Endothelial cell of umbilical vein (primary cell): ENCODE data around the gene PTGR3. TPM values are rescaled to one million over a fixed set of nuclear protein-coding genes. Genes with fewer than 3 reads are reported as not detected.

ENCODE experiments used
- BruUV-seq: library from RNA; stranded (reverse); fragments of 400-500 nt; replicated peaks from 2 replicates; lab custom pipeline; 2021; lab: Mats Ljungman, UMichigan
- CTCF ChIA-PET: fragments of 300-600, 350-600 bp; sonication (Branson Sonifier 250); formaldehyde crosslinking; loops from one replicate; lab custom pipeline; 2021; ENCODE audit warnings: antibody characterized with exemption, inconsistent platforms; lab: Charles Lee
- POLR2A ChIA-PET: fragments of 300-600, 350-600 bp; sonication (Branson Sonifier 250); formaldehyde crosslinking; loops from one replicate; lab custom pipeline; 2021; ENCODE audit warnings: antibody characterized with exemption, inconsistent platforms; lab: Charles Lee
- DNase-seq: peaks from one replicate; pipeline ENCODE4 v3.0.0-alpha.2; 2011; ENCODE audit warnings: low read depth, low spot score
- FAIRE-seq: peaks from 2 replicates; lab custom pipeline; 2011; peaks lifted over from hg19 to GRCh38; lab: Jason Lieb, UNC
- H2AFZ ChIP-seq: 2 replicates; pipeline ENCODE4 v1.6.0; 2012; ENCODE audit warnings: low read depth, low read length, control low read depth, inconsistent platforms
- H3K27ac ChIP-seq: 2 replicates; pipeline ENCODE4 v1.5.1; 2011; ENCODE audit warnings: low read depth, mild to moderate bottlenecking, control low read depth, low read length, moderate library complexity; ENCODE audit not compliant: insufficient read depth
- H3K27me3 ChIP-seq, 2 experiments: 2 replicates each; pipeline versions ENCODE4 v1.6.0 to v1.6.1; 2011; ENCODE audit warnings: low read length in 2 of 2, mixed read lengths in 1 of 2; ENCODE audit not compliant: control insufficient read depth in 2 of 2, insufficient read depth in 2 of 2
- H3K36me3 ChIP-seq, 2 experiments: 2 replicates in 1 of 2; 3 replicates in 1 of 2; pipeline ENCODE4 v1.5.1; 2011; ENCODE audit warnings: low read length in 2 of 2, mild to moderate bottlenecking in 1 of 2, moderate library complexity in 1 of 2; ENCODE audit not compliant: control insufficient read depth in 2 of 2, insufficient read depth in 2 of 2; ENCODE audit errors: extremely low read depth in 1 of 2
- H3K4me1 ChIP-seq: 3 replicates; pipeline ENCODE4 v1.5.1; 2011; ENCODE audit warnings: mild to moderate bottlenecking, low read length; ENCODE audit not compliant: control insufficient read depth, insufficient read depth; ENCODE audit errors: extremely low read depth
- H3K4me2 ChIP-seq: 2 replicates; pipeline ENCODE4 v1.6.1; 2011; ENCODE audit warnings: low read length, control low read depth, mixed read lengths; ENCODE audit not compliant: insufficient read depth
- H3K4me3 ChIP-seq, 3 experiments: fragments of 200-600 bp in 1 of 3; sonication (generic), shearing (Covaris generic) in 1 of 3; replicated peaks in 1 of 3; 2 replicates each; pipeline ENCODE4 v1.5.1; 2011 to 2016; ENCODE audit warnings: control low read depth in 3 of 3, low read length in 3 of 3, mild to moderate bottlenecking in 2 of 3, inconsistent platforms in 1 of 3, low read depth in 1 of 3, moderate library complexity in 1 of 3; ENCODE audit not compliant: insufficient read depth in 1 of 3
- H3K79me2 ChIP-seq: 2 replicates; pipeline ENCODE4 v1.6.0; 2012; ENCODE audit warnings: low read length, inconsistent platforms; ENCODE audit not compliant: control insufficient read depth, insufficient read depth
- H3K9ac ChIP-seq: replicated peaks from 2 replicates; pipeline ENCODE3; 2011; ENCODE audit warnings: low read length, control low read depth; ENCODE audit not compliant: insufficient read depth; ENCODE audit errors: extremely low read depth
- H3K9me1 ChIP-seq: replicated peaks from 3 replicates; pipeline ENCODE4 v1.6.0; 2011; ENCODE audit warnings: mild to moderate bottlenecking, low read length; ENCODE audit not compliant: control insufficient read depth, insufficient read depth; ENCODE audit errors: extremely low read depth
- H3K9me3 ChIP-seq: replicated peaks from 2 replicates; pipeline ENCODE4 v1.5.1; 2012; ENCODE audit warnings: low read length, inconsistent platforms; ENCODE audit not compliant: control insufficient read depth, insufficient read depth
- H4K20me1 ChIP-seq: replicated peaks from 2 replicates; pipeline ENCODE3; 2011; ENCODE audit warnings: mild to moderate bottlenecking, low read length; ENCODE audit not compliant: control insufficient read depth, insufficient read depth; ENCODE audit errors: extremely low read depth
- EZH2 ChIP-seq: IDR thresholded peaks from 2 replicates; pipeline ENCODE4 v1.6.1; 2012; ENCODE audit warnings: borderline replicate concordance, low read depth, mild to moderate bottlenecking, moderate library complexity, low read length, inconsistent platforms; ENCODE audit not compliant: severe bottlenecking
- FOS ChIP-seq: IDR thresholded peaks from 2 replicates; pipeline ENCODE4 v1.6.1; 2011; ENCODE audit warnings: mild to moderate bottlenecking, low read length, moderate library complexity, borderline replicate concordance; ENCODE audit not compliant: insufficient read depth
- GATA2 ChIP-seq: IDR thresholded peaks from 2 replicates; pipeline ENCODE4 v1.7.0; 2011; ENCODE audit warnings: low read depth, mild to moderate bottlenecking, moderate library complexity, mixed read lengths, low read length; ENCODE audit not compliant: insufficient read length, insufficient read depth
- JUN ChIP-seq: IDR thresholded peaks from 2 replicates; pipeline ENCODE4 v1.6.1; 2011; ENCODE audit warnings: borderline replicate concordance, low read depth; ENCODE audit not compliant: insufficient read length, insufficient read depth
- MAX ChIP-seq: IDR thresholded peaks from 2 replicates; pipeline ENCODE4 v1.6.1; 2011; ENCODE audit not compliant: insufficient read depth, insufficient read length
- MYC ChIP-seq: IDR thresholded peaks from one replicate; pipeline ENCODE4 v1.6.1; 2011; ENCODE audit warnings: mild to moderate bottlenecking, low read depth, low read length
- POLR2A ChIP-seq: IDR thresholded peaks from 2 replicates; pipeline ENCODE4 v1.6.1; 2012; ENCODE audit warnings: low read depth, mild to moderate bottlenecking, control low read depth, low read length
- POLR2AphosphoS5 ChIP-seq: IDR thresholded peaks from 2 replicates; pipeline ENCODE4 v1.6.1; 2012; ENCODE audit warnings: low read depth, mild to moderate bottlenecking, control low read depth, low read length, moderate library complexity; ENCODE audit not compliant: insufficient read depth
- dilution Hi-C: fragments of 300-500 bp; cut with MboI; formaldehyde crosslinking; loops from one replicate; pipeline ENCODE4 v1.15.0; 2019; ENCODE audit warnings: low sequenced_read_pairs; ENCODE audit not compliant: extremely low pct_ligation_motif_present
- intact Hi-C: fragments of 100-400 bp; cut with micrococcal nuclease; formaldehyde crosslinking; loops from one replicate; pipeline ENCODE4 v1.10.0; 2022
- polyA plus RNA-seq, 4 experiments: library from polyadenylated mRNA; depleted of rRNA in 3 of 4; stranded (reverse) in 3 of 4; unstranded in 1 of 4; fragments of >200 nt; gene quantifications; 2 replicates each; pipeline versions ENCODE4 v1.2.1 to v1.2.3, GENCODE V29; 2011 to 2012; ENCODE audit warnings: missing spikeins in 1 of 4
- total RNA-seq: library from RNA; stranded (reverse); gene quantifications from 2 replicates; pipeline ENCODE4 v1.2.3, GENCODE V29; 2021
- TF ChIP-seq, protein P1 (sequence below), 2 donors: IDR thresholded peaks; 1 replicate in 1 of 2; 2 replicates in 1 of 2; pipeline ENCODE4 v1.5.1; 2011; ENCODE audit warnings: low read length in 2 of 2, mild to moderate bottlenecking in 2 of 2, moderate library complexity in 2 of 2, control low read depth in 1 of 2, inconsistent platforms in 1 of 2, low read depth in 1 of 2; ENCODE audit not compliant: insufficient read depth in 1 of 2; ENCODE audit errors: extremely low read depth in 1 of 2

Gene PTGR3
- total and polyA plus RNA-seq, 2 donors (not counting 3 experiments of a cell fraction or from before 2014, with no cell fraction given), result 13.9 to 21.9 TPM

DNA sequence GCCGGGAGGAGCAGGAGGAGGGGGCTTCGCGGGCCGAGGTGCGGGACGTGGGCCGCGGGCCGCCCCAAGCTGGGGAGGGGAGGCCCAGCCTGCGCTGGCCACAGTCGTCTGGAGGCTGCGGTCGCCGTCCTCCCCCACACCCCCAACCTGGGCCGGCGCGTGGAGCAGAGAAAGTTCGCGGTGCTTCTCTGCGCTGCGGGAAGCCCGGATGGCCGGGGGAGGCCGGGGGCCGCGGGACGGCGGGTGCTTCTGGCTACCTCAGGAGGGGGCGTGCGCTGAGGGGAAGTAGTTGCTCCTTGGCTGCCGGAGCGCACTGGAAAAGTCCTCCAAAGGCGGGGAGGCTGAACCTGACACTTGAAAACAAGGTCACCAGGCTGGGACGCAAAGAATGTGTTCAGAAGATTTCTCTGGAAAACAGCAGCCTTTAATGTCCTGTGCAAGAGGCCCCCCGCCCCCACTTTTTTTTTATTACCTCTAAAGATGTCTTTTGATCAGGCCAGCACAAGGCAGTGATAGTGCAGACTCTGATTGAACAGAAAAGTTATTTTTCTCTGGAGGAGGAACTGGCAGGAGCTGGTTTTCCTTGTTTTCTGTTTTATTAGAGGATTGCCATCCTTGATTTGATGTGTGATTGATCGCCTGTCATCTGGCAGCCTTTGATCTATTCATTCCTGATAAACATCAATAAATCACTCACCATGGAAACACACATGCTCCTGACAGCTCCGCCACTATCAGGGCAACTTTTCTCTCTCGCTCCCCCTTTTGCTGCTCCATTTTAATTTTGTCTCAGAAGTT, 3.2 kb upstream of the PTGR3 start:
- FAIRE-seq, result peak; percentile 33
- Histone ChIP-seq H3K4me3 (peak overlapping the region; percentile 57 to 88 (median 60)), H2AFZ (peak overlapping the region; percentile 55), H3K36me3 (no peaks in the 10 kb centered on the region), H3K9me3 (no peaks in the 10 kb centered on the region), H3K4me2 (peak overlapping the region; percentile 47), H3K9me1 (no peaks in the 10 kb centered on the region), H3K4me1 (peaks cover 44% of the 10 kb centered on the region), H3K9ac (peak overlapping the region; percentile 48), H3K27ac (no peak overlapping the region), H3K79me2 (peaks cover 26% of the 10 kb centered on the region), H4K20me1 (no peaks in the 10 kb centered on the region), H3K27me3 (no peaks in the 10 kb centered on the region)
- intact Hi-C loops, result loop anchor here (2.0 to 10.0 kb wide), 5 partner anchors 55 to 1283 kb away; partner anchors contain the start of gene ZNF516
- TF ChIP-seq MYC (no peak), GATA2 (peak; percentile 23)
- DNase-seq, result peak; percentile 56
- BruUV-seq, result no TSS peak
- CTCF ChIA-PET, result interaction anchor here (1.0 to 2.7 kb wide), 3 partner anchors 18 to 268 kb away, joined by 4 to 10 read pairs (median 4); no protein-coding TSS in a partner anchor
- POLR2A ChIA-PET, result no interaction called here
- dilution Hi-C loops, result no loop called here

DNA sequence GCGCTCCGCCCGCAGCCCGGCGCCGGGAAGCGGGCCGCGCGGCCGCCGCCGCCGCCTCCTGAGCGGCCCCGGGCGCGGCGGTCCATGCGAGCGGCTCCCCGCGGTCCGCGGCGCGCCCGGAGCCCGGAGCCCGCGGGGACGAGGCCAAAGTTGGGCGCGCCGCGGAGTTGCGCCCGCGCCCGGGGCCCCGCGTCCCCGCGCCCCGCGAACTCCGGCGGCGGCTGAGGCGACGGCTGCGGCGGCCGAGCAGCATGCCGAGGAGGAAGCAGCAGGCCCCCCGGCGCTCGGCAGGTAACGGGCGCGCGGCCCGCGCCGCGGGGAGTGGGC, 2.6 kb upstream of the PTGR3 start:
- peak overlapping the region; percentile 57 to 88 (median 60) for H3K4me3 ChIP-seq
- H3K79me2 ChIP-seq, result peaks cover 28% of the 10 kb centered on the region
- H3K27ac ChIP-seq, result no peak overlapping the region
- no peaks in the 10 kb centered on the region for H3K36me3 ChIP-seq
- POLR2A ChIA-PET, result no interaction called here
- H3K9me1 ChIP-seq, result no peaks in the 10 kb centered on the region
- no peaks in the 10 kb centered on the region for H3K9me3 ChIP-seq
- CTCF ChIA-PET, result no interaction called here
- H3K4me2 ChIP-seq, result peak overlapping the region; percentile 47
- H3K4me1 ChIP-seq, result peaks cover 46% of the 10 kb centered on the region
- H2AFZ ChIP-seq, result peak overlapping the region; percentile 55
- DNase-seq (no peak), FAIRE-seq (no peak)
- no peaks in the 10 kb centered on the region for H3K27me3 ChIP-seq
- intact Hi-C loops (loop anchor here (2.0 to 10.0 kb wide), 4 partner anchors 56 to 1283 kb away; partner anchors contain the start of gene ZNF516), dilution Hi-C loops (no loop called here)
- TF ChIP-seq, protein P1, sequence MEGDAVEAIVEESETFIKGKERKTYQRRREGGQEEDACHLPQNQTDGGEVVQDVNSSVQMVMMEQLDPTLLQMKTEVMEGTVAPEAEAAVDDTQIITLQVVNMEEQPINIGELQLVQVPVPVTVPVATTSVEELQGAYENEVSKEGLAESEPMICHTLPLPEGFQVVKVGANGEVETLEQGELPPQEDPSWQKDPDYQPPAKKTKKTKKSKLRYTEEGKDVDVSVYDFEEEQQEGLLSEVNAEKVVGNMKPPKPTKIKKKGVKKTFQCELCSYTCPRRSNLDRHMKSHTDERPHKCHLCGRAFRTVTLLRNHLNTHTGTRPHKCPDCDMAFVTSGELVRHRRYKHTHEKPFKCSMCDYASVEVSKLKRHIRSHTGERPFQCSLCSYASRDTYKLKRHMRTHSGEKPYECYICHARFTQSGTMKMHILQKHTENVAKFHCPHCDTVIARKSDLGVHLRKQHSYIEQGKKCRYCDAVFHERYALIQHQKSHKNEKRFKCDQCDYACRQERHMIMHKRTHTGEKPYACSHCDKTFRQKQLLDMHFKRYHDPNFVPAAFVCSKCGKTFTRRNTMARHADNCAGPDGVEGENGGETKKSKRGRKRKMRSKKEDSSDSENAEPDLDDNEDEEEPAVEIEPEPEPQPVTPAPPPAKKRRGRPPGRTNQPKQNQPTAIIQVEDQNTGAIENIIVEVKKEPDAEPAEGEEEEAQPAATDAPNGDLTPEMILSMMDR (IDR thresholded peaks at IDR 0.05; ENCODE audit: extremely low read depth in 1 of 2, insufficient read depth in 1 of 2, low read depth in 1 of 2, low read length in 2 of 2), result no peak
- no peak for TF ChIP-seq JUN
- no peak for TF ChIP-seq MAX
- TF ChIP-seq EZH2, result no peak
- TF ChIP-seq POLR2A, result no peak
- no peak for TF ChIP-seq FOS
- TF ChIP-seq GATA2, result no peak
- no peak for TF ChIP-seq MYC
- no peak for TF ChIP-seq POLR2AphosphoS5
- no TSS peak for BruUV-seq
- no peaks in the 10 kb centered on the region for H4K20me1 ChIP-seq
- H3K9ac ChIP-seq, result peak overlapping the region; percentile 48
